ENCODE results near the gene MVP. TPM values are rescaled to one million over a fixed set of nuclear protein-coding genes. Genes with fewer than 3 reads are reported as not detected.
A peak's percentile ranks its signal among the peaks of the same experiment; 100 is the strongest.
"Not testable (repeated sequence)": the region's sequence is repeated elsewhere in the genome, so short reads cannot be mapped to it uniquely, and the experiment has no call there.

Gene MVP
- polyA plus RNA-seq (ENCODE audit: insufficient read length in 4 of 4), result 10 to 100 TPM; 20.0 to 24.2 (median 21.9) TPM

DNA sequence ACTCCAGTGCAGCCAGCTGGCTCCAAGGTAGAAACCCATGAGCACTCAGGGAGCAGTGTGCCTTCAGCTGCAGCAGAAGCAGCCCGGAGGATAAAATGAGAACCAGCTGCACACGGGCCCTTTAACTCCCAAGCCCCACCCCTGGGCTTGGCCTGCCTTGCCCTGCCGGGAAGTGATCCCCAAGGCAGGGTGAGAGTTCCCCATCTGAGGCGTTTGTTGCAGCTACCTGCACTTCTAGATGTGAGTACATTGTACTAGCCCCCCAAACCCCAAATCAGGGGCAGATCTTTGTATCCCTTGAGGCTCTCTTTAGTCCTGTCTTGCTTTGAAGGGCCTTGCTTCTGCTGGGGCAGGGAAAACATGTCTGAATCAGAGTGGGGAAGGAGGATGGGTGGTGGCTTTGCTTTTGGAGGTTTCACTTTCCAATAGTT lies at the start of gene MVP:
MVP (plus strand) TSS at position 192 of the 431 bp plus-strand sequence. CDS start 10,088 bp downstream, outside the sequence.
- no peak for DNase-seq (ENCODE audit: low read depth in 4 of 4, low spot score in 2 of 4)

DNA sequence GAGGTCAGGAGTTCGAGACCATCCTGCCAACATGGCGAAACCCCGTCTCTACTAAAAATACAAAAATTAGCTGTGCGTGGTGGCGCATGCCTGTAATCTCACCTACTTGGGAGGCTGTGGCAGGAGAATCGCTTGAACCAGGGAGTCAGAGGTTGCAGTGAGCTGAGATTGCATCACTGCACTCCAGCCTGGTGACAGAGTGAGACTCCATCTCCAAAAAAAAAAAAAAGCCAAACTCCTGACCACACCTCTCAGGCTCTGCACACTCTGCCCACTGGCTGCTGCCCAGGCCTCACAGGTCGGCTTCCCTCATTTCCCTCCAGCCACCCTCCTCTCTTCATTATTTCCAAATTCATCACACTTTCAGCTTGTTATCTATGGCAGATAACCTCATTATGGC lies 47.9 kb upstream of the MVP start:
- not testable (repeated sequence) for DNase-seq (ENCODE audit: low read depth in 4 of 4, low spot score in 2 of 4)

DNA sequence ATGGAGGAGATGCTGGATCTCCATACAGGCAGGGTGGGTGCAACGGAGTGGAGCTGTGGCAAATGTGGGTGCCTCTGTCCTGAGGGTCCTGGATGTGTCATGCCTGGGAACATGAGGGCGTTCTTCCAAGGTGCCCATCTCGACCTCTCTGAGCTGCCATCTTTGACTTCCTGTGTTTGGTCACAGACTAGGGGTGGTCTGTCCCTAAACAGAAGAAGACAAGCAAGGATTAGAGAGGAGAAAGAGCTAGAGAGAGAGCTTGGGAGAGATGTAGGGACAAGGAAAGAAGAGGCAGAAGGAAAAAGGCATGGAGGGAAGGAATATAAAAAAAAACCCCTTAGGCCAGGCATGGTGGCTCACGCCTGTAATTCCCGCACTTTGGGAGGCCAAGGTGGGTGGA lies 45.5 kb upstream of the MVP start:
- no peak for DNase-seq (ENCODE audit: low read depth in 4 of 4, low spot score in 2 of 4)

DNA sequence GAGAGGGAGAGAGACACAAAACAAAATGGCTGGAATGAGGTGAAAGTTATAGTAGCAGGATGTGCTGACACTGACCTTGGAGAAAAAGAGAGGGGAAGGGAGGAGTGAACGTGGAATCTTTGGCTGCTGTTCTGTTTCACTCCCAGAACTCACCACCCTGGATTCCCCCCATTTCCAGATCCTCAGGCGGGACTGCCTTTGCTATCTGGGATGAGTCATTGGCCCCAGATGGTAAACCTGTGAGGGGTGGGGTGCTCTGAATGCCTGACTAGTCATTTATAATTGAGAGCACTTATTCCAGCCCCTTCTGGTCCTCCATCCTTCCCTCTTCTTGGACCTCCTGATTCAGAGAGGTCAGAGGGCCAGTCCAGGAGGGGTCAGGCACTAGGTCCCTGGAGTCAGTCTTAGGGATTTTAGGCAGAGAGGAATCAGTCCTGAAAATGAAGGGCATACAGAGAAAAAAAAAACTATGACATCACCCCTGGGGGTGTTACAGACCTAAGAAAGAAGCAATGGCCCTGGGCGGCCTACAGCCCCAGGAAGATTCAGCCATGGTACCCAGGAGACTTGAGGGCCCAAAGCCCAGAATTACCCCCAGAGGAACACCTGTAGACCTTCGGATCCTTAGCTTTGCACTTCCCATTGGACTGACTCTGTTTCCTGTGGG lies 44.4 kb upstream of the MVP start:
- DNase-seq (ENCODE audit: low read depth in 4 of 4, low spot score in 2 of 4), result no peak

DNA sequence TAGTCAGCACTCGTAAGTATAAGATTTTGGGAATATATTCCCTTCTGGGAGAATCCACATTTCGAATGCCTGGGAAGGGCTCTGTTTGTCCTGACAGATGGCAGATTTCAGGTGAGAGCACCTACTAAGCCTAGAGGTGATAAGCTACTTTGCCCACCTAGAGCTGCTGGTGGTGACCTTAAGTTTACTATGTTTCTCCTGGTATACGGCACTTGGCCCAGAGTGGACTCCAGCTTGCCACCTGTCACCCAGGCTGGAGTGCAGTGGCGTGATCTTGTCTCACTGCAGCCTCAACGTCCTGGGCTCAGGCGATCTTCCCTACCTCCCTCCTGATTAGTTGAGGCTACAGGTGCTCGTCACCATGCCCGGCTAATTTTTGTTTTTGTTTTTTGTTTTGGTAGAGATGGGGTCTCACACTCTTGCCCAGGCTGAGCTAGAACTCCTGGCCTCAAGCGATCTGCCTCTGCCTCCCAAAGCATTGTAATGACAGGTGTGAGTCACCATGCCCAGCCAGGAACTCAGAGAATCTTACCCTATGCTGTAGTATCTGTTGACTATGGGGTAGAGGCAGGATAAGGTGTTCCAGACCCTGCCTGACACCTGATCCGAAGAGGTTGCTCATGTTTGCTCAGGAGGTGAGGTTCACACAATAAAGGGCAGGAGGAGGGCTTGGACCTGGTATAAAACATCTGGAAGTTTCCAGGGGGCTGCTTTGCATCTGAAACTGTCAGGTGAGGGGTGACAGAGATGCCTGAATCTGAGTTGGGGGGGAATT lies 42.5 kb upstream of the MVP start, which contains the start of gene ZG16:
ZG16 (plus strand) TSS at position 681 of the 775 bp plus-strand sequence. CDS start 1,011 bp downstream, outside the sequence.
- no peak for DNase-seq (ENCODE audit: low read depth in 4 of 4, low spot score in 2 of 4)

DNA sequence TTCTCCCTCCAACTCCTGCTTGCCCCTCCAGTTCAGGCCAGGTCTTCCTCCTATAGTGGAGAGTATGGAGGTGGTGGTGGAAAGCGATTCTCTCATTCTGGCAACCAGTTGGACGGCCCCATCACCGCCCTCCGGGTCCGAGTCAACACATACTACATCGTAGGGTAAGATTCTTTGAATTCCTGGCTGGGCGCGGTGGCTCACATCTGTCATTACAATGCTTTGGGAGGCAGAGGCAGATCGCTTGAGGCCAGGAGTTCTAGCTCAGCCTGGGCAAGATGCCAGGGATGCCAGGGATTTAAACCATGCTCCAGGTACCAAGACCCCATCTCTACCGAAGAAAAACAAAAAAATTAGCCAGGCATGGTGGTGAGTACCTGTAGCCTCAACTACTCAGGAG lies 40.8 kb upstream of the MVP start:
- DNase-seq (ENCODE audit: low read depth in 4 of 4, low spot score in 2 of 4), result no peak

DNA sequence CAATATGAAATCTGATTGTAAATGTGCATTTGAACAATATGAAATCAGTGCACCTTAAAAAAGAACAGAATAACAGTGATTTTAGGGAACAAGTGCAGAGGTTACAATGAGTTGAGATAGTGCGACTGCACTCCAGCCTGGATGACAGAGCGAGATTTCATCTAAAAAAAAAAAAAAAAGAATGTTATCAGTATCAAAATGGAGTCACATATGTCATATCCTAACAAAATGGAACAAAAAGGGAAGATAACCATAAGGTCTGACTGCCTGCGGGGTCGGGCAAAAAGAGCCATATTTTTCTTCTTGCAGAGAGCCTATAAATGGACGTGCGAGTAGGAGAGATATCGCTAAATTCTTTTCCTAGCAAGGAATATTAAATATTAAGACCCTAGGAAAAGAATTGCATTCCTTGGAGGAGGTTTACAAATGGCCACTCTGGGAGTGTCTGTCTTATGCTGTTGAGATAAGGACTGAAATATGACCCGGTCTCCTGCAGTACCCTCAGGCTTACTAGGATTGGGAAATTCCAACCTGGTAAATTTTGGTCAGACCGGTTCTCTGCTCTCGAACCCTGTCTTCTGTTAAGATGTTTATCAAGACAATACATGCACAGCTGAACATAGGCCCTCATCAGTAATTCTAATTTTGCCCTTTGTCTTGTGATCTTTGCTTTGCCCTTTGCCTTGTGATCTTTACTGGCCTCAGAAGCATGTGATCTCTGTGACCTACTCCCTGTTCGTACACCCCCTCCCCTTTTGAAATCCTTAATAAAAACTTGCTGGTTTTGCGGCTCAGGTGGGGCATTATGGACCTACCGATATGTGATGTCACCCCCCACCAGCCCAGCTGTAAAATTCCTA lies 36.9 kb upstream of the MVP start:
- DNase-seq (ENCODE audit: low read depth in 4 of 4, low spot score in 2 of 4), result not testable (repeated sequence)

DNA sequence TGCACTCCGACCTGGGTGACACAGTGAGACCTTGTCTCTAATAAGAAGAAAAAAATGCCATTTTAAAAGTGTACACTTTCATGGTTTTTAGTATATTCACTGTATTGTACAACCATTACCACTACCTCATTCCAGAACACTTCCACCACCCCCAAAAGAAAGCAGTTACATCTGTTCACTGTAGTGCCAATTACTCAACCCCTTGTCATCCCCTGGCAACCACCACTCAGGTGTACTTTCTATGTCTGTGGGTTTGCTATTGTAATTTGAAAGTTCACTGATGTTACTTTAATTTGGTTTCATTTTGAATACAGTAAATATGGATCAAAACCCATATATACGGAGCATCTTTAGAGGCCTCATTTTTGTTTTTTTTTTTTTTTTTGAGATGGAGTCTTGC lies 36.1 kb upstream of the MVP start:
- no peak for DNase-seq (ENCODE audit: low read depth in 4 of 4, low spot score in 2 of 4)

DNA sequence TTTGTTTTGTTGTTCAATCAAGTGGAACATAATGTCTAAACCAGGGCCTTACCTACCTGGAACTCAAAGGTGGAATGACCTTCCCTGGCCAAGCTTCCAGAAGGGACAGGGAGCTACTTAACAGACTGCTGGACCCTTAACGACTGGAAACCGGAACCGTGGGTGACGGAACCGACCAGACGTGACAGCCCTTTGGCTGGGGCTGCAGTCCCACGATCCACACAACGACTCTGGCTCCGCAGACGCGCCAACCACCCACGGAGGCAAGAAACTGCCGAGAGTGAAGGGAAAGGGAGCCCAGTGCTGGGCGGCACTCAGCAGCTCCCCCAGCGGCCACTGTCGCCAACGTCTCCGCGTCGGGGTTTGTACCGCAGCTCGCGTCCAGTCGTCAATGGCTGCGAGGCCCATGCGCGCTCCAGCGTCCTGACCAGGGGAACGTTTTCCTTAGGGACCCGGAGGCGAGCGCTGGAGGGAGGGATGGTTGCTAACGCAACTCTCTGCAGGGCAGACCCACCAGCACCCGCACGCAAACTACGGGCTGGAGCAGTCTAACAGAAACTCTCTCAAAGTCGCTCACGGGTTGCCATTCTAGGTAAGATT lies 35.3 kb upstream of the MVP start:
- peak in 1 of 4 donors; percentile 38 for DNase-seq (ENCODE audit: low read depth in 4 of 4, low spot score in 2 of 4)

DNA sequence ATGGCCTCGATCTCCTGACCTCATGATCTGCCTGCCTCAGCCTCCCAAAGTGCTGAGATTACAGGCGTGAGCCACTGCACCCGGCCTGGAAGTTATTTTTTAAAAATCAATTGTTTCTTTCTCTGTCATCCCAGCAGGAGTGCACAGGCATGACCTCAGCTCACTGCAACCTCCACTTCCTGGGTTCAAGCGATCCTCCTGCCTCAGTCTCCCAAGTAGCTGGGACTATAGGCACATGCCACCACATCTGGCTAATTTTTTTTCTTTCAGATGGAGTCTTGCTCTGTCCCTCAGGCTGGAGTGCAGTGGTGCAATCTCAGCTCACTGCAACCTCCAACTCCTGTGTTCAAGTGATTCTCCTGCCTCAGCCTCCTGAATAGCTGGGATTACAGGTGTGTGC lies 33.1 kb upstream of the MVP start:
- DNase-seq (ENCODE audit: low read depth in 4 of 4, low spot score in 2 of 4), result not testable (repeated sequence)

DNA sequence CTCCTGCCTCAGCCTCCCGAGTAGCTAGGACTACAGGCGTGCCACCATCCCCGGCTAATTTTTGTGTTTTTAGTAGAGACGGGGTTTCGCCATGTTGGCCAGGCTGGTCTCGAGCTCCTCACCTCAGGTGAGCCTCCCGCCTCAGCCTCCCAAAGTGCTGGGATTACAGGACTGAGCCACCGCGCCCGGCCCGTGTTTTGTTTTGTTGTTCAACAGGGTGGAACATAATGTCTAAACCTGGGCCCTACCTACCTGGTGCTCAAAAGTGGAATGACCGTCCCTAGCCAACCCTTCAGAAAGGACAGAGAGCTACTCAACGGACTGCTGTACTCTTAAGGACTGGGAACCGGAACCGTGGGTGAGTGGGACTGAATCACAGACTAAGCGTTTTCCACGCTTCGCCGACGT lies 30.5 kb upstream of the MVP start:
- no peak for DNase-seq (ENCODE audit: low read depth in 4 of 4, low spot score in 2 of 4)

DNA sequence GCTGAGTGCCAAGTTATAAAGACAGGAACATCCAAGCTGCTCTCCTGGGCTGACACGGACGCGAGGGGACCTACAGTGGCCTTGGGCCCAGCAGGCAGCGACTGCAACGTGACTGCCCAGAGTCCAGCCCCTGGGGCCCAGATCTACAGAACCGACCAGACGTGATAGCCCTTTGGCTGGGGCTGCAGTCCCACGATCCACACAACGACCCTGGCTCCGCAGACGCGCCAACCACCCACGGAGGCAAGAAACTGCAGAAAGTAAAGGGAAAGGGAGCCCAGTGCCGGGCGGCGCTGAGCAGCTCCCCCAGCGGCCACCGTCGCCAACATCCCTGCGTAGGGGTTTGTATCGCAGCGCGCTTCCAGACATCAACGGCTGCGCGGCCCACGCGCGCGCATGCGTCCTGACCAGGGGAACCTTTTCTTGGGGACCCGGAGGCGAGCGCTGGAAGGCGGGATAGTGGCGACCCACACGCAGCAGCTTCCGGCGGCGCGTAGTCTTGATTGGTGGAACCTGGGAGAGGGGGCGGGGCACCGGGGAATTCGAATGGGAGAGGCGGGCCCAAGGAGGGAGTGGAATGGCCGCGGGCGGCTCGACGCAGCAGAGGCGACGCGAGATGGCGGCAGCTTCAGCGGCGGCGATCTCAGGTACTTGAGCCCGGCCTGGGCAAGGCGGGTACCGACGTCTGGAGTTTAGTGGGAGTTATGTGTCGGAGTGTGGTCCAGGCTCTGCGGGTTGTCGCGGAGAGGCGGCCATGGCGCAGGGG lies 29.9 kb upstream of the MVP start, which contains the start of gene KIF22:
KIF22 (plus strand) TSS at position 569 of the 766 bp plus-strand sequence; CDS start at position 578, 9 bp downstream.
- DNase-seq (ENCODE audit: low read depth in 4 of 4, low spot score in 2 of 4), result peak; percentile 92 to 99 (median 96)

DNA sequence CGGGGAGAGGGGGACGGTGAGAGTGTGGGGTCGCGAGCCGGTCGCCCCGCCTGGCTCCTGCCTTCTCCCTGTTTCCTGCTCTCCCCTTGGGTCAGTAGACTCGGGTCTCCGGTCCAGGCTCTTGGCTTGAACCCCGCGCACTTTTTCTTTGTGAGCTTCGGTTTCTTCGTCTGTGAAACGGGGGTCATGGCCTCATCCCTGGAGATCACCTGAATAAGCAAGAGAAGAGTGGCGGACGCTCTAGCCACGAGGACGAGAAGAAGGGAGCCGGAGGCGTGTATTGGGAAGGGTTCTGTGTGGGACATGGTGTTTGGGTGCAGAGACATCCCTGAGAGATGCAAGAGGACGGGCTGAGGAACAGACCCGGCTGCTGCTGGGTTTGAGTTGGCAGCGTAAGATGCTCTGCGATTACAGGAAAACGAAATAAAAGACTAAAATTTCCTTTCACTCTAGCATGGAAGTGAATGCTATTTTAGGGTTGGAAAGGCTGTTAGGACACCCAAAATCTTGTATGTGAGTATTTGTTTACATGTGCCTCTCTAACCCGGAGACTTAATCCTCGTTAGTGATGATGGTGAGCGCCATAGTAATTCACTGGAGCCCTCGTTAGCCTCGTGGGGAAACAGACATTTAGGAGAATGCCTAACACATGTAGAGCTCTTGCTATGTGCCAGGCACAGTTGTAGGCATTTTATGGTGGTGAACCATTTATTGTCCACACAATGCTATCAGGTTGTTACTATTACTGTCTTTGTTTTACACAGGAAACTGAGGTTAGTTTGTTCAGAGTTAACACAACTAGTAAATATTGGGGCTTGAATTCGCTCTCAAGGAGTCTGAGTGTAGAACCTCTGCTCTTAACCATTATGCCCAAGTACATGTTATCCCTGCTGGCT lies 29.1 kb upstream of the MVP start:
- no peak for DNase-seq (ENCODE audit: low read depth in 4 of 4, low spot score in 2 of 4)

DNA sequence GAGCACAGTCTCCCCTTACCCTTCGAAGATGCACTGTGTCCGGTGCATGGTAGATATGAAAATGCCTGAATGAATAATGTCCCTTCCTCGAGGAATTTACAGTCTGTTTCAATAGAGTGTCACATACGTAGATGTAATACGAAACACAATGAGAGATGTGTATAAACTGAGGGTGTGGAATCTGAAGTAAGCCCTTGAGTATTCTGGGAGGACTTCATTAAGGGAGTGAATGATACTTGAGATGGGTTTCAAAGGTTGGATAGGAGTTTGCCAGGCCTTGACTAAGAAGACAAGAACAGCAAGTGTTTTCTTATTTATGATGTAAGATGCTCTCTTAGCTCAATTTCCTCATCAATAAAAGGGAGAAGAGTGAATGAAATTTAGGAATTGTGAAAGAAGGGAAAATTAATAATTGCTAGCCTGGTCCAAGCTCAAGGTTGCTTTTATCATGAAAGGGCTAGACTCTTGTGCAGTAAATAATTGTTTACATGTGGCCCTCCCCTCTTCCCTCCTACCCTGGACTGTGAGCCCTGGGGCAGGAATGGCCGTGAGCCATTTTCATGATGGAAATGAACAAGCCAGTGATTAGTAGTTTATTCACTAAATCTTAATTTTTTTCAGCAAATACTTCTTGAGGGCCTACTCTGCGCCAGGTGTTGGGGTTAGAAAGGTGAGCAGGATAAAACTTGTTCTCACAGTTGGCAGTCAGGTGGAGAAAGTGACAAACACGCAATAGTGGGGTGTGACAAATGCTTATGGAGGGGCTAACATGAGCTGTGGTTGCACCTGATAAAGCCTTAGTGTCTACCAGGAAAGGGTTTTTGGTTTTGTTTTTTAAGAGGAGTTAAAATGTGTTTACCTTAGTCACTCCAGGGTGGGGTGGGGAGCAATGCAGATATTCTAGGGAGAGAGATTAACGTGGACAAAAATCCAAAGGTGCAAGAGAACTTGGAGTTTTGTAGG lies 28.1 kb upstream of the MVP start:
- no peak for DNase-seq (ENCODE audit: low read depth in 4 of 4, low spot score in 2 of 4)

DNA sequence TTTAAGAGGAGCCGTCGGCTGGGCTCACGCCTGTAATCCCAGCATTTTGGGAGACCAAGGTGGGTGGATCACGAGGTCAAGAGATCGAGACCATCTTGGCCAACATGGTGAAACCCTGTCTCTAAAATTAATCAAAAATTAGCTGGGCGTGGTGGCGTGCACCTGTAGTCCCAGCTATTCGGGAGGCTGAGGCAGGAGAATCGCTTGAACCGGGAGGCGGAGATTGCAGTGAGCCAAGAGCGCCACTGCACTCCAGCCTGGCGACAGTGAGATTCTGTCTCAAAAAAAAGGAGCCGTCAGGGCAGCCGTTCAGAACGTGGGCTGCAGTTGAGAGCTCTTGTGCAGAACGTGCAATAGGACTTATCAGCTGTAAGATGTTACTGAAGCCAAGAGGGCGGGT lies 27.1 kb upstream of the MVP start:
- not testable (repeated sequence) for DNase-seq (ENCODE audit: low read depth in 4 of 4, low spot score in 2 of 4)

DNA sequence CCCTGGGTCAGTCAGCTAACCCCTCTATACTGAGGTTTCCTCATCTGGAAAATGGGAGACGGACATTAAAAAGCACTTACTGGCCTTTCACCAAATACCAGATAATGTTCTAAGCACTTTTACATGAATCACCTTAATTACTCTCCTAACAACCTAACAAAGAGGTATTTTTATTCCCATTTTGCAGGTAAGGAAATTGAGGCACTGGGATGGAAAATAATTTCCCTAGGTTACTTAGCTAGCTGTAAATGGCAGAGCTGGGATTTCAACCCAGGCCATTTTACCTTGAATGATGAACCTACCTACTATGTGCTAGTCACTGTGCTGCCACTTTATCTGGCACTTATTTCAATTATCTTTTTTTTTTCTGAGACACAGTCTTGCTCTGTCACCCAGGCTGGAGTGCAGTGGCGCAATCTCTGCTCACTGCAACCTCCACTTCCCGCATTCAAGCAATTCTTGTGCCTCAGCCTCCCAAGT lies 26.0 kb upstream of the MVP start:
- DNase-seq (ENCODE audit: low read depth in 4 of 4, low spot score in 2 of 4), result no peak

DNA sequence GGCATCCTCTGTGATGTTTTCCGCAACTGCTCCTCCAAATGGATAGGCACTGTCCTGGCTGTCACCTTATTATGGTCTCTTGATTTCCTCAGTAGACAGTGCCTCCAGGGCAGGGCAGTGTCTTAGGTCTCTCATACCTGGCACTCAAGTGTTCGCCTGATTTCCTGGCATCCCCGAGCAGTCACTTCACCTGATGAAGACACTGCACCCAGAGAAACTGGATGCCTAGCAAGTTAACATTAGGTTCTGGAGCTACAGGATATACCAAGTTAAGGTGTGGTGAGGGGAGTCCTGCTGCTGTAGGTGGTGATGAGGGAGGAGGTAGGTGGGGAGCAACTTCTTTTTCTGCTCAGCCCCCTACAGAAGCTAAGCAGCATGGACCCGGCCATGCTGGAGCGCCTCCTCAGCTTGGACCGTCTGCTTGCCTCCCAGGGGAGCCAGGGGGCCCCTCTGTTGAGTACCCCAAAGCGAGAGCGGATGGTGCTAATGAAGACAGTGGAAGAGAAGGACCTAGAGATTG lies 17.8 kb upstream of the MVP start:
- no peak for DNase-seq (ENCODE audit: low read depth in 4 of 4, low spot score in 2 of 4)

All from left renal cortex interstitium (tissue), 4 donors.